RWPE2 (cell line): ENCODE measurements around the gene CACNA2D3.

Source experiments
- ATAC-seq: fragments of 200-7000 bp; cut with Tn5 transposase; 3 replicates; pipeline ENCODE4 v1.9.1; 2021; ENCODE audit warnings: low read depth
- DNase-seq: peaks from one replicate; pipeline ENCODE4 v3.0.0-alpha.2; 2020; ENCODE audit warnings: low spot score
- H3K27ac ChIP-seq: fragments of 450-650 bp; 2 replicates; pipeline ENCODE4 v1.5.1; 2017; ENCODE audit warnings: mild to moderate bottlenecking; ENCODE audit not compliant: poor library complexity, severe bottlenecking
- H3K27me3 ChIP-seq: fragments of 250-450 bp; sonication (Bioruptor Pico); 2 replicates; pipeline ENCODE4 v1.5.1; 2021; ENCODE audit warnings: mild to moderate bottlenecking, moderate library complexity; ENCODE audit not compliant: insufficient read depth, poor library complexity, severe bottlenecking
- H3K36me3 ChIP-seq: fragments of 250-450 bp; sonication (Bioruptor Pico); 2 replicates; pipeline ENCODE4 v1.5.1; 2020; ENCODE audit warnings: low read depth, mild to moderate bottlenecking, moderate library complexity
- H3K4me1 ChIP-seq: fragments of 250-450 bp; sonication (Bioruptor Pico); 2 replicates; pipeline ENCODE4 v1.5.1; 2021; ENCODE audit warnings: mild to moderate bottlenecking, moderate library complexity; ENCODE audit not compliant: insufficient read depth, poor library complexity, severe bottlenecking
- H3K4me3 ChIP-seq: fragments of 250-450 bp; sonication (Bioruptor Pico); 2 replicates; pipeline ENCODE4 v1.5.1; 2021; ENCODE audit warnings: mild to moderate bottlenecking, moderate library complexity; ENCODE audit not compliant: severe bottlenecking
- H3K9me3 ChIP-seq: fragments of 250-450 bp; sonication (Bioruptor Pico); 2 replicates; pipeline ENCODE4 v1.5.1; 2021; ENCODE audit warnings: mild to moderate bottlenecking, moderate library complexity; ENCODE audit not compliant: severe bottlenecking
- TF ChIP-seq, protein P1 (sequence below): fragments of 450-650 bp; IDR thresholded peaks from one replicate; pipeline ENCODE4 v1.5.1; 2017; ENCODE audit warnings: mild to moderate bottlenecking, moderate library complexity; ENCODE audit not compliant: poor library complexity, severe bottlenecking

Gene CACNA2D3

DNA sequence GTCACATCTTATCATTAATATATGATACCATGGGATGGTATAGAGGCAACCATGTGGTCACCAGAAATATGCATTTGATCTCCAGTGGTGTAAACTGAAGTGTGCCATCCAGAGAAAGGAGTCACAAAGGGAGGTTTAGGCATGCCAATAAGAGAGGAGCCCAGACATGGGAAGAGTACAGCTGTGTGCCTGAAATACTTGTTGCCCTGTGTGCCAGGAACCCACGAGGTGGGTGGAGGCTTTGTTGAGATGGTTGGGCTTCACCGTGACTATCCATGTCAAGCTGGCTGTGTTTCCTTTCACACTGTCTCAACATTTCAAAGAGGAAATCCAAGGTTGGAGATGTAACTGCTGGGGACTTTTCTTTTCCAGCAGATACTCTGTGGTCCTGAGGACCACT, 43.5 kb downstream of the CACNA2D3 start:
- no peaks in the 10 kb centered on the region for H3K9me3 ChIP-seq
- no peaks in the 10 kb centered on the region for H3K36me3 ChIP-seq
- ATAC-seq (no peak), DNase-seq (no peak)
- H3K27ac ChIP-seq, result no peak overlapping the region
- TF ChIP-seq, protein P1, sequence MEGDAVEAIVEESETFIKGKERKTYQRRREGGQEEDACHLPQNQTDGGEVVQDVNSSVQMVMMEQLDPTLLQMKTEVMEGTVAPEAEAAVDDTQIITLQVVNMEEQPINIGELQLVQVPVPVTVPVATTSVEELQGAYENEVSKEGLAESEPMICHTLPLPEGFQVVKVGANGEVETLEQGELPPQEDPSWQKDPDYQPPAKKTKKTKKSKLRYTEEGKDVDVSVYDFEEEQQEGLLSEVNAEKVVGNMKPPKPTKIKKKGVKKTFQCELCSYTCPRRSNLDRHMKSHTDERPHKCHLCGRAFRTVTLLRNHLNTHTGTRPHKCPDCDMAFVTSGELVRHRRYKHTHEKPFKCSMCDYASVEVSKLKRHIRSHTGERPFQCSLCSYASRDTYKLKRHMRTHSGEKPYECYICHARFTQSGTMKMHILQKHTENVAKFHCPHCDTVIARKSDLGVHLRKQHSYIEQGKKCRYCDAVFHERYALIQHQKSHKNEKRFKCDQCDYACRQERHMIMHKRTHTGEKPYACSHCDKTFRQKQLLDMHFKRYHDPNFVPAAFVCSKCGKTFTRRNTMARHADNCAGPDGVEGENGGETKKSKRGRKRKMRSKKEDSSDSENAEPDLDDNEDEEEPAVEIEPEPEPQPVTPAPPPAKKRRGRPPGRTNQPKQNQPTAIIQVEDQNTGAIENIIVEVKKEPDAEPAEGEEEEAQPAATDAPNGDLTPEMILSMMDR, result no peak
- H3K4me3 ChIP-seq, result no peak overlapping the region
- H3K4me1 ChIP-seq, result no peaks in the 10 kb centered on the region
- H3K27me3 ChIP-seq, result no peaks in the 10 kb centered on the region

- Histone ChIP-seq H3K27me3 (no peaks in the 10 kb centered on the region), H3K4me3 (no peak overlapping the region), H3K4me1 (no peaks in the 10 kb centered on the region), H3K36me3 (no peaks in the 10 kb centered on the region), H3K27ac (no peak overlapping the region), H3K9me3 (no peaks in the 10 kb centered on the region)
- DNase-seq, result no peak
- TF ChIP-seq, protein P1, result no peak
- ATAC-seq, result no peak
Observed at GRCh38 chr3:54167999-54168398, 45.6 kb downstream of the CACNA2D3 start.

DNA sequence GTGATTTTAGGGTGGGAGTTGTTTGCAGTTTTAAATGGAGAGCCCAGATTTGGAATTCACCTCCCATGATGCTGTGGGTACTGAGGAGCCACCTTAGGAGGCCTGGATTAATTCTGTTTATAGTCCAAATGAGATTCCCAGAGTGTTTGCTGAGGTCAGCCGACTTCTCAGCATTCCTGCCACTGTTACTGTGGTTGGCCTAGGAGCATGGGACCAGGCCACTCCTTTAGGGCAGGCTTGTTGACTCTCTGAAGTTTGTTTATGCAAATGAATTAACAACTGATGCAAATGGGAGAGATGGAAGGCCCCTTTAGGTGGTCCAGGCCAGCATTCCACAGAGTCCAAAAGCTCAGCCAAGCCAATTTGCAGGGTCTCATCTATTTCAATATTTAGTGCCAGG, 46.1 kb downstream of the CACNA2D3 start:
- no peak overlapping the region for H3K4me3 ChIP-seq
- no peaks in the 10 kb centered on the region for H3K27me3 ChIP-seq
- no peaks in the 10 kb centered on the region for H3K4me1 ChIP-seq
- H3K27ac ChIP-seq, result no peak overlapping the region
- DNase-seq (no peak), ATAC-seq (no peak)
- TF ChIP-seq, protein P1, result no peak
- H3K9me3 ChIP-seq, result no peaks in the 10 kb centered on the region
- no peaks in the 10 kb centered on the region for H3K36me3 ChIP-seq

DNA sequence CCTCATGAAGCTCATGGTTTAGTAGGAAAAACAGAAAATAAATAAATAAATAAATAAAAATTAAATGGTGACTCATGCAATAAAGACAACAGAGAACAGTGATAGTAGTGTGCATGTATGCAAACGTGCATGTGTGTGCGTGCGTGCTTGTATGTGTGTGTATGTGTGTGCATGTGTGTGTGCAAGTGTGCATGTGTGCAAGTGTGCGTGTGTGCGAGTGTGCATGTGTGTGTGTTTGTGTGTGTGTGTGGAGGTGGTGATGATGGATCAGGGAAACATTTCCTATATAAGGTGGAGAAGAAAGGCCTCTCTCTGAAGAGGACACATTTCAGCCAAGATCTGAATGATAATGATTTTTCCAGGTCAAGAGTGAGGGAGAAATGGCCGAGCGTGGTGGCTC, 47.2 kb downstream of the CACNA2D3 start:
- no peak overlapping the region for H3K27ac ChIP-seq
- ATAC-seq (no peak), DNase-seq (no peak)
- TF ChIP-seq, protein P1, result no peak
- H3K4me3 ChIP-seq, result no peak overlapping the region
- H3K9me3 ChIP-seq, result no peaks in the 10 kb centered on the region
- H3K27me3 ChIP-seq, result no peaks in the 10 kb centered on the region
- H3K36me3 ChIP-seq, result no peaks in the 10 kb centered on the region
- no peaks in the 10 kb centered on the region for H3K4me1 ChIP-seq

DNA sequence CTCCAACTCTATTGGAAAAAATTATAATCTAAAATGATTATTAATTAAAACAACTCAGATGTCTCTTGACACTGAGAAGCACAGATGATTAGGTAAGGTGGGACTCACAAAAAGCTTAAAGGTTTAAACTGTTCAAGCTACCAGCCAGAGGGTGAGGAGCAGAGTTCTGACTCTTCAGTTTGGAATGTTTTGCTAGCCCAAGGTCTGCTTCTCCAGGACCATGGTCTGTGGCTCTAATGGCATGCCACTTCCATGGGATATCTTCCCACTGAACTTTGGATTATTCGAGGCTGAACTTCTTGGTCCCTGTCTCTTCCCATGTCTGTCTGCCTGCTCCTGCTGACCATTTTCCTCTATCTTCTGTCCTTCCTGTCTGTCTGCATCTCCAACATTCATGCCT, 49.2 kb downstream of the CACNA2D3 start:
- Histone ChIP-seq H3K4me3 (no peak overlapping the region), H3K9me3 (no peaks in the 10 kb centered on the region), H3K27me3 (no peaks in the 10 kb centered on the region), H3K27ac (no peak overlapping the region), H3K36me3 (no peaks in the 10 kb centered on the region), H3K4me1 (no peaks in the 10 kb centered on the region)
- DNase-seq, result no peak
- no peak for ATAC-seq
- TF ChIP-seq, protein P1, result no peak
